ENCODE results near the gene NCL.
"Not testable (repeated sequence)": the region's sequence is repeated elsewhere in the genome, so short reads cannot be mapped to it uniquely, and the experiment has no call there.

Gene NCL

GRCh38 chr2:231467613-231468530, 3.6 kb upstream of the NCL start:
- no peak for DNase-seq (ENCODE audit: low read depth in 2 of 2)

GRCh38 chr2:231467016-231467545, 2.8 kb upstream of the NCL start:
- no peak for DNase-seq (ENCODE audit: low read depth in 2 of 2)

GRCh38 chr2:231464576-231465540, 574 bp upstream of the NCL start:
- peak; percentile 95 to 98 for DNase-seq (ENCODE audit: low read depth in 2 of 2)

GRCh38 chr2:231462729-231463465, 1.4 kb downstream of the NCL start:
- no peak for DNase-seq (ENCODE audit: low read depth in 2 of 2)

- no peak for DNase-seq (ENCODE audit: low read depth in 2 of 2)
Measured at GRCh38 chr2:231461516-231461971, 2.7 kb downstream of the NCL start.

- DNase-seq (ENCODE audit: low read depth in 2 of 2): not testable (repeated sequence)
Measured at GRCh38 chr2:231460841-231461240, 3.4 kb downstream of the NCL start.

GRCh38 chr2:231460073-231460835, 4.0 kb downstream of the NCL start:
- DNase-seq (ENCODE audit: low read depth in 2 of 2): no peak

GRCh38 chr2:231458368-231458767, 5.9 kb downstream of the NCL start:
- DNase-seq (ENCODE audit: low read depth in 2 of 2): no peak

- DNase-seq (ENCODE audit: low read depth in 2 of 2): no peak
Measured at GRCh38 chr2:231457101-231457500, 7.2 kb downstream of the NCL start.

GRCh38 chr2:231456295-231457004, 7.8 kb downstream of the NCL start:
- DNase-seq (ENCODE audit: low read depth in 2 of 2): no peak

GRCh38 chr2:231455890-231456289, 8.4 kb downstream of the NCL start:
- no peak for DNase-seq (ENCODE audit: low read depth in 2 of 2)

- no peak for DNase-seq (ENCODE audit: low read depth in 2 of 2)
Measured at GRCh38 chr2:231455222-231455621, 9.1 kb downstream of the NCL start.

GRCh38 chr2:231454361-231454791, 9.9 kb downstream of the NCL start:
- no peak for DNase-seq (ENCODE audit: low read depth in 2 of 2)

- DNase-seq (ENCODE audit: low read depth in 2 of 2): no peak
Measured at GRCh38 chr2:231452799-231453508, 11.3 kb downstream of the NCL start.

- no peak for DNase-seq (ENCODE audit: low read depth in 2 of 2)
Measured at GRCh38 chr2:231450548-231450989, 13.7 kb downstream of the NCL start.

GRCh38 chr2:231449503-231450054, 14.7 kb downstream of the NCL start:
- no peak for DNase-seq (ENCODE audit: low read depth in 2 of 2)

- DNase-seq (ENCODE audit: low read depth in 2 of 2): no peak
Measured at GRCh38 chr2:231436957-231437356, 27.3 kb downstream of the NCL start.

- no peak for DNase-seq (ENCODE audit: low read depth in 2 of 2)
Measured at GRCh38 chr2:231433990-231434389, 30.3 kb downstream of the NCL start.

GRCh38 chr2:231431606-231432005, 32.7 kb downstream of the NCL start:
- DNase-seq (ENCODE audit: low read depth in 2 of 2): no peak

All from stimulated activated CD8-positive, alpha-beta memory T cell treated with anti-CD3 and anti-CD28 coated beads, Interleukin-7, amount 100 ng/mL, for 4 hours (primary cell).